Uterus (tissue), 4 donors: ENCODE data around the gene SLC4A2. TPM values are rescaled to one million over a fixed set of nuclear protein-coding genes. Genes with fewer than 3 reads are reported as not detected.

ENCODE experiments used
- DNase-seq, 2 donors: peaks; one replicate each; pipeline ENCODE4 v3.0.0-alpha.2; 2019 to 2020
- H3K27ac ChIP-seq, 2 donors: fragments of 200-600 bp; sonication (generic); 1 replicate in 1 of 2; 2 replicates in 1 of 2; pipeline ENCODE4 v1.5.1; 2016 to 2018
- H3K27me3 ChIP-seq, 2 donors: fragments of 200-600 bp; sonication (generic); one replicate each; pipeline ENCODE4 v1.5.1; 2018 to 2019; ENCODE audit warnings: control low read depth in 1 of 2
- H3K36me3 ChIP-seq, 2 donors: fragments of 200-600 bp; sonication (generic); one replicate each; pipeline ENCODE4 v1.5.1; 2019; ENCODE audit warnings: control low read depth in 1 of 2
- H3K4me1 ChIP-seq, 2 donors: fragments of 200-600 bp; sonication (generic); one replicate each; pipeline ENCODE4 v1.5.1; 2018 to 2019; ENCODE audit warnings: control low read depth in 1 of 2
- H3K4me3 ChIP-seq, 2 donors: fragments of 200-600 bp; sonication (generic); 1 replicate in 1 of 2; 2 replicates in 1 of 2; pipeline ENCODE4 v1.5.1; 2018 to 2019; ENCODE audit warnings: mild to moderate bottlenecking in 1 of 2
- H3K9me3 ChIP-seq, 2 donors: fragments of 200-600 bp; sonication (generic); one replicate each; pipeline ENCODE4 v1.5.1; 2019; ENCODE audit warnings: control low read depth in 1 of 2
- POLR2A ChIP-seq, 2 donors: fragments of 450-650 bp; IDR thresholded peaks; one replicate each; pipeline ENCODE4 v1.6.1; 2016; ENCODE audit warnings: antibody characterized with exemption in 2 of 2, mild to moderate bottlenecking in 1 of 2, moderate library complexity in 1 of 2
- intact Hi-C: fragments of 100-400 bp; cut with DNase I; formaldehyde crosslinking; loops from one replicate; pipeline ENCODE4 v1.15.1; 2023; ENCODE audit warnings: low total_unique reads
- total RNA-seq, 4 donors: library from RNA; depleted of rRNA in 3 of 4; stranded (reverse); fragments of >200 nt in 3 of 4; gene quantifications; one replicate each; pipeline versions ENCODE4 v1.1.0 to v1.2.4, GENCODE V29; 2014 to 2023
- TF ChIP-seq, protein P1 (sequence below), 4 experiments: fragments of 200-600 bp in 2 of 4; fragments of 450-650 bp in 2 of 4; sonication (generic) in 2 of 4; IDR thresholded peaks; one replicate each; pipeline ENCODE4 v1.5.1; 2016 to 2019; ENCODE audit warnings: antibody characterized with exemption in 4 of 4, mild to moderate bottlenecking in 2 of 4, moderate library complexity in 1 of 4
- donor health status: DM: yes; HTN: yes; CAD: no.

SLC4A2 gene
- total RNA-seq, 4 donors from 2014 or later: 37.4 to 177 (median 88.6) TPM

DNA sequence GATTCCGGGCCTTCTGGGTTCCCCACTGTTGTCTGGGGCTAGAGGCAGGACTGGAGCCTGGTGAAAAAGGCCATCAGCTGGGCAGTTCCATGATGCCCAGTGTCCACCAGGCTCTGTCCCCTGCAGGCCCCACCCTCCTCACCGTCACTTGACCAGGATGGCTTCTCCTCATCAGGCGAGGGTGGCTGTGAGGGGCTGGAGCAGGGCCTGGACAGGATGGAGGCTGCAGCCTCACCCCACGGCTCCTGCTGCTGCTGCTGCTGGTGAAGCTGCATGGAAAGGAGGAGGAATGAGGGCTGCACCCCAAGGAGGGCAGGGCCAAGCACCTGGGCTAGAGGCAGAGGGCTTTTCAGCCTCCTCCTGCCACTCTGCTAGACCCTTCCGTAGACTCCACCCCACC, 43.4 kb upstream of the SLC4A2 start:
- Histone ChIP-seq H3K27ac (no peak overlapping the region), H3K9me3 (no peaks in the 10 kb centered on the region), H3K4me3 (no peak overlapping the region), H3K27me3 (peaks cover 5 to 10% of the 10 kb centered on the region in 2 donors), H3K36me3 (no peaks in the 10 kb centered on the region), H3K4me1 (peaks cover 0 to 18% of the 10 kb centered on the region in 2 donors)
- TF ChIP-seq, protein P1, sequence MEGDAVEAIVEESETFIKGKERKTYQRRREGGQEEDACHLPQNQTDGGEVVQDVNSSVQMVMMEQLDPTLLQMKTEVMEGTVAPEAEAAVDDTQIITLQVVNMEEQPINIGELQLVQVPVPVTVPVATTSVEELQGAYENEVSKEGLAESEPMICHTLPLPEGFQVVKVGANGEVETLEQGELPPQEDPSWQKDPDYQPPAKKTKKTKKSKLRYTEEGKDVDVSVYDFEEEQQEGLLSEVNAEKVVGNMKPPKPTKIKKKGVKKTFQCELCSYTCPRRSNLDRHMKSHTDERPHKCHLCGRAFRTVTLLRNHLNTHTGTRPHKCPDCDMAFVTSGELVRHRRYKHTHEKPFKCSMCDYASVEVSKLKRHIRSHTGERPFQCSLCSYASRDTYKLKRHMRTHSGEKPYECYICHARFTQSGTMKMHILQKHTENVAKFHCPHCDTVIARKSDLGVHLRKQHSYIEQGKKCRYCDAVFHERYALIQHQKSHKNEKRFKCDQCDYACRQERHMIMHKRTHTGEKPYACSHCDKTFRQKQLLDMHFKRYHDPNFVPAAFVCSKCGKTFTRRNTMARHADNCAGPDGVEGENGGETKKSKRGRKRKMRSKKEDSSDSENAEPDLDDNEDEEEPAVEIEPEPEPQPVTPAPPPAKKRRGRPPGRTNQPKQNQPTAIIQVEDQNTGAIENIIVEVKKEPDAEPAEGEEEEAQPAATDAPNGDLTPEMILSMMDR (IDR thresholded peaks at IDR 0.05): no peak
- no peak for TF ChIP-seq POLR2A (IDR thresholded peaks at IDR 0.05)
- intact Hi-C loops: no loop called here
- no peak for DNase-seq

DNA sequence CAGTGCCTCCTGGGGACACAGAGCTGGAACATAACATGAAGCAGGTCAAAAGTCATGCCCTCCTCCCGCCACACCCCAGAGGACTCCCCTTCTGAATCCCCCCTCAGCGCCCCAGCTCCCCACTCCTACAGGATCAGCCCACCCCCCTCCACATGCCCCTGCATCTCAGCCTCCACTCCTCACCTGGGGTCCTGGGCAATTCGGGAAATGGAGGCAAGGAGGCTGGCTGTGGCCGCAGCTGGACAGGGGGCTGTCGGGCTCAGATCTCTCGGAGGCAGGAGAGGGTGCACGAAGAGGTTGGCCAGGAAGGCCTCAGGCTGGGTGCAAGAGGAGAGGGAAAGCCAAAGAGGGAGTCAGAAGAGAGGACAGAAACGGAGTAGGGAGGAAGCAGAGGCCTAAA, 42.9 kb upstream of the SLC4A2 start:
- no peaks in the 10 kb centered on the region for H3K36me3 ChIP-seq
- H3K4me1 ChIP-seq: peaks cover 0 to 18% of the 10 kb centered on the region in 2 donors
- TF ChIP-seq POLR2A (IDR thresholded peaks at IDR 0.05): no peak
- TF ChIP-seq, protein P1 (IDR thresholded peaks at IDR 0.05): no peak
- intact Hi-C loops: no loop called here
- H3K27me3 ChIP-seq: peaks cover 5 to 10% of the 10 kb centered on the region in 2 donors
- no peak overlapping the region for H3K4me3 ChIP-seq
- no peaks in the 10 kb centered on the region for H3K9me3 ChIP-seq
- H3K27ac ChIP-seq: no peak overlapping the region
- DNase-seq: no peak

DNA sequence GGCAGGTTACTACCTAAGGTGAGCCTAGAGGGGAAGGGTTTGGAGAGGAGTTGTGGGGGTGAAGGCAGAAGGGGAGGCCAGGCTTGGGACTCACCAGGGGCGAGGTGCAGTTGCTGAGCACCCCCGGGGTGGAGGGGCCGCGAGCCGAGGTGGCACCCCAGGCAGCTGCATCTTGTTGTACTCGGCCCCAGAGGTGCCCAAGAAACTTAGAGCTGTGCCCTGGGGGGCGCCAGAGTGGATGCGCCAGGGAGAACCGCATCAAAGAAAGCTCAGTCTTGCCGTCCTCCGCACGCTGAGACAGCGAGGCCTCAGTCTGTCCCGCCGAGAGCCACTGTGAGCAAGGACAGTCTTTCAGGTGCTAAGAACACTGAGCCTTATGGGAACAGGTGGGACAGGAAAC, 42.4 kb upstream of the SLC4A2 start:
- DNase-seq: no peak
- TF ChIP-seq, protein P1 (IDR thresholded peaks at IDR 0.05): no peak
- no peak for TF ChIP-seq POLR2A (IDR thresholded peaks at IDR 0.05)
- Histone ChIP-seq H3K27me3 (peaks cover 5 to 10% of the 10 kb centered on the region in 2 donors), H3K4me1 (peaks cover 0 to 18% of the 10 kb centered on the region in 2 donors), H3K27ac (no peak overlapping the region), H3K9me3 (no peaks in the 10 kb centered on the region), H3K36me3 (no peaks in the 10 kb centered on the region), H3K4me3 (no peak overlapping the region)
- intact Hi-C loops: no loop called here

DNA sequence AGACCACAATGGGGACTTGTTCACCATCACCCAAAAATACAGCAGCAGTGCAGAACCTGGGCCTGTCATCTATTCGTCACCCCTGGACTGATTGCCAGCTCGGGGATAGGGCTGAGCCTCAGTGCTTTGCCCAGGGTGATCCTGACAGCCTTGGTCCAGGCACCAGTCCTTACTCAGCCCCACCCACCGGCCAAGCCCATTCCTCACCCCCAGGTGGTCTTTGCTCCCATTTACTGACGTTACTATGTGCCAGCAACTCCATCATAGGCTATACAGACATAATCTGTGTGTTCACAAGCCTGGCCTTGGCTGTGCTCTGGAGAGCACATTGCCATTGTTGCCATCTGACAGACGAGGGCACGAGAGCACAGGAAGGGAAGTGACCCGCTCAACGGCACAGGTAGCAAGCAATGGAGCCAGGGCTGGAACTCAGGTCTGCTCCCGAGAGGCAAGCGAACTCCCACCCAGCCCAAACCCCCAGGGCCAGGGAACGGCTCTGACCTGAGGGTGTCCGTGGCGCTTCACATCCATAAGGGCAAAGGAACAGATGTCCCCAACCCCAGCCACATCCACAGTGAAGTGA, 41.9 kb upstream of the SLC4A2 start:
- no peaks in the 10 kb centered on the region for H3K9me3 ChIP-seq
- peaks cover 0 to 18% of the 10 kb centered on the region in 2 donors for H3K4me1 ChIP-seq
- no peak overlapping the region for H3K27ac ChIP-seq
- DNase-seq: no peak
- H3K36me3 ChIP-seq: no peaks in the 10 kb centered on the region
- no peak for TF ChIP-seq POLR2A (IDR thresholded peaks at IDR 0.05)
- TF ChIP-seq, protein P1 (IDR thresholded peaks at IDR 0.05): no peak
- H3K4me3 ChIP-seq: no peak overlapping the region
- H3K27me3 ChIP-seq: peaks cover 5 to 10% of the 10 kb centered on the region in 2 donors
- intact Hi-C loops: no loop called here

DNA sequence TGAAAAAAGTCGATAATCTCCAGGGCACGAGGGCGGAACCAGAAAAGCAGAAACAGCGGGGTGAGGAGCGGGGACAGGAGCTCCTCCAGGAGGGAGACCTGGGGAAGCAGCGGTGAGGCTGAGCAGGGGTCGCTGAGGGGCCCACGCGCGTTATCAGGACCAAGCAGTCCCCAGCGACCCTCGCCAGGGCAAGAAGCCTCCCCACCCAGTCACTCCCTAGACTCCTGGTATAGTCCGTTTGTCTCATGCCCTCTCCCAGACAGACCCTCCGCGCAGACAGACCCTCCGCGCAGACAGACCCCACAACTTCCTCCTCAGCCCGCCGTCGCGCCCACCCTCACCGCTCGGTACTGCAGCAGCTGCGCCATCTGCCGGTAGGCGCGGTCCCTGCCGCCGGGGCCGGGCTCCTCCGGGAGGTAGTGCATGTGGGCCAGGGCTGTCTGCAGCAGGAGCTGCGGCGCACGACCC, 41.4 kb upstream of the SLC4A2 start:
- intact Hi-C loops: no loop called here
- Histone ChIP-seq H3K4me3 (no peak overlapping the region), H3K4me1 (peaks cover 0 to 18% of the 10 kb centered on the region in 2 donors), H3K9me3 (no peaks in the 10 kb centered on the region), H3K27me3 (peaks cover 5 to 10% of the 10 kb centered on the region in 2 donors), H3K27ac (no peak overlapping the region), H3K36me3 (no peaks in the 10 kb centered on the region)
- TF ChIP-seq, protein P1 (IDR thresholded peaks at IDR 0.05): peak; percentile 85 to 91 (median 88)
- TF ChIP-seq POLR2A (IDR thresholded peaks at IDR 0.05): no peak
- DNase-seq: peak; percentile 53 to 67
